Esophagus muscularis mucosa (tissue), 4 donors: ENCODE results near the gene ZBP1.

Experiments used
- EP300 ChIP-seq: sonication (generic); formaldehyde crosslinking; IDR thresholded peaks from one replicate; pipeline ENCODE4 v1.6.1; 2017; ENCODE audit warnings: antibody characterized with exemption
- POLR2A ChIP-seq: fragments of 450-650 bp; IDR thresholded peaks from one replicate; pipeline ENCODE4 v1.6.1; 2017; ENCODE audit warnings: antibody characterized with exemption, moderate library complexity, mild to moderate bottlenecking, low read depth
- POLR2AphosphoS5 ChIP-seq, 2 donors: sonication (generic); formaldehyde crosslinking; IDR thresholded peaks; one replicate each; pipeline ENCODE4 v1.6.1; 2017; ENCODE audit warnings: antibody characterized with exemption in 2 of 2
- TF ChIP-seq, protein P1 (sequence below), 3 experiments: fragments of 200-600 bp in 2 of 3; fragments of 450-650 bp in 1 of 3; sonication (generic) in 2 of 3; IDR thresholded peaks; one replicate each; pipeline ENCODE4 v1.5.1; 2017 to 2019; ENCODE audit warnings: antibody characterized with exemption in 3 of 3, mild to moderate bottlenecking in 2 of 3, moderate library complexity in 1 of 3

DNA sequence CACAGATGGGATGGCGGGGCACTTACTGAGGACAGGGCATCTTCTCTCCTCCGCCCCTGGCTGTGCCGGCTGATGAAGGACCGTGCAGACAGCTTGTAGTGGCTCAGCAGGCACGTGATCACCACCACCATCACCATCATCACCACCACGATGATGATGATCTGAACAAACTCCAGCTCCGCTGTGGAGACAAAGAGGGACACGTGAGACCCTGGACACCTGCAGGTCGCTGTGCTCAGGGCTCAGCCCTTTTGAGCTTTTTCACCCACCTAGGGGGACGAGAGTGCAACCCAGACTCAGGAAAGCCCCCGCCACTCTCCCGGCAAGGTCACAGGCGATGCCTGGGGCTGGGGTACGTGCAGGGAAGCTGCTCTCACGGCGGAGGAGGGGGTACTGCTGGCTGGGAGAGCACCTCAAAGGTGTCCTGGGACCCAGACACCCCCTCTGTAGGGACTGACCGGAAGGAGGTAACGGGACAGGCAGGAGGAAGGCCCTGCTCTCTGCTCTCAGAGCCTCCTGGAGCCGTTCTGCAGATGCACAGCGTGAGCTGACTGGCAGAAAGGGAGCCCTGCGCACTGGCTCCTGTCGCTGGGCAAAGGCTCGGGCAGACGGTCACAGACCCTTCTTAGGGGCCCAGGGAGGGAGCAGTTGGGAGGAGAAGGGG, 39.4 kb upstream of the ZBP1 start:
- no peak for TF ChIP-seq POLR2A
- TF ChIP-seq, protein P1, sequence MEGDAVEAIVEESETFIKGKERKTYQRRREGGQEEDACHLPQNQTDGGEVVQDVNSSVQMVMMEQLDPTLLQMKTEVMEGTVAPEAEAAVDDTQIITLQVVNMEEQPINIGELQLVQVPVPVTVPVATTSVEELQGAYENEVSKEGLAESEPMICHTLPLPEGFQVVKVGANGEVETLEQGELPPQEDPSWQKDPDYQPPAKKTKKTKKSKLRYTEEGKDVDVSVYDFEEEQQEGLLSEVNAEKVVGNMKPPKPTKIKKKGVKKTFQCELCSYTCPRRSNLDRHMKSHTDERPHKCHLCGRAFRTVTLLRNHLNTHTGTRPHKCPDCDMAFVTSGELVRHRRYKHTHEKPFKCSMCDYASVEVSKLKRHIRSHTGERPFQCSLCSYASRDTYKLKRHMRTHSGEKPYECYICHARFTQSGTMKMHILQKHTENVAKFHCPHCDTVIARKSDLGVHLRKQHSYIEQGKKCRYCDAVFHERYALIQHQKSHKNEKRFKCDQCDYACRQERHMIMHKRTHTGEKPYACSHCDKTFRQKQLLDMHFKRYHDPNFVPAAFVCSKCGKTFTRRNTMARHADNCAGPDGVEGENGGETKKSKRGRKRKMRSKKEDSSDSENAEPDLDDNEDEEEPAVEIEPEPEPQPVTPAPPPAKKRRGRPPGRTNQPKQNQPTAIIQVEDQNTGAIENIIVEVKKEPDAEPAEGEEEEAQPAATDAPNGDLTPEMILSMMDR (IDR thresholded peaks at IDR 0.05): no peak
- TF ChIP-seq POLR2AphosphoS5 (IDR thresholded peaks at IDR 0.05): no peak
- no peak for TF ChIP-seq EP300
